ENCODE data around the gene LIMK2. TPM values are rescaled to one million over a fixed set of nuclear protein-coding genes. Genes with fewer than 3 reads are reported as not detected.
"Not testable (repeated sequence)": the region's sequence is repeated elsewhere in the genome, so short reads cannot be mapped to it uniquely, and the experiment has no call there.

LIMK2 gene
- total RNA-seq: 10 to 100 TPM; 50.0 to 67.2 (median 56.9) TPM

DNA sequence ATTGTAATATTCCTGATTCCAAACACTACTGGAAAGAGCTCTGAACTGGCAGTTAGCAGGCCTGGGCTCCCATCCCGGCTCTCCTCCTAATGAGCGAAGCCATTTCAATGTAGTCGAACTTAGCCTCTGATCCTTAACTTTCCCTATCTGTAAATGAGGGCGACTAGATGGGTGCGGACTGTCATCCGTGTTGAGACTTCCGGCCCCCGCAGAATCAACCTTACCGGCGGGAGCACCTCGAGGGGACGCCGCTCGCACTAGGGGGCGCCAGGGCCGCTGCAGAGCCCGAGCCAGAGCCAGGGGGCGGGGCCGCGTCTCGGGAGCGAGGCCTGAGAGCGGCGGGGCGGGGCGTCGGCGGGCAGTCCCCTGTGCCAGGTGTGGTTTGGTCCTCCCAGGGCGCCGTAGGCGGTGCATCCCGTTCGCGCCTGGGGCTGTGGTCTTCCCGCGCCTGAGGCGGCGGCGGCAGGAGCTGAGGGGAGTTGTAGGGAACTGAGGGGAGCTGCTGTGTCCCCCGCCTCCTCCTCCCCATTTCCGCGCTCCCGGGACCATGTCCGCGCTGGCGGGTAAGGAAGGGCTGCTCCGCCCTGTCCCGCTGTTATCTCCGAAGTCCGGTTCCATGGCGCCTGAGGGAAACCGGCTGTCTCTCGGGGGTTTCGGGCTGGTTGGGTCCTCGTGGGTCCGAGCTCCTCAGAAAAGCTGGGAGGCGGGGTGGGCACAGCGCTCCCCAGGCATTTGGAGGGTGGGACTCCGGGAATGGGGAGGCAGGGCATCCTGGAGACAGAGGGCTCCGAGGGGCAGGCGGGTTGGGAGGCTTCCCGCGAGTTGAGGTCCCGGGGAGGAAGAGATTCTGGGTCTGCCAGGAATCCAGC, at the start of gene LIMK2:
Gene LIMK2, plus strand, starts transcription at position 437 of the 869 bp plus-strand sequence. Its CDS starts 111 bp downstream, at position 548.
- 0 to 2% methylated on average over 35 to 46 of the region's 64 CpGs for WGBS, 2 donors

DNA sequence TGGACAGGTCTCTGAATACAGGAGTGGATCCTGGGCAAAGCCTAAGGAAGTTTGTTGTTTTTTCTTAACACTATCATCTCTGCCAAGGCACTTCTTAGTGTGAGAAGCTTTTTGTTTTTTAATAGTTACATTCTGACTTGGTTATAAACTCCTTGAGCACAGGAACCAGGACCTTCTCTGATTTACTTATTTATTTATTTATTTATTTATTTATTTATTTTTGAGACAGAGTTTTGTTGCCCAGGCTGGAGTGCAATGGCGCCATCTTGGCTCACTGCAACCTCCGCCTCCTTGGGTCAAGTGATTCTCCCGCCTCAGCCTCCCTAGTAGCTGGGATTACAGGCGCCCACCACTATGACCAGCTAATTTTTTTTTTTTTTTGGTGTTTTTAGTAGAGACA, 41.1 kb upstream of the LIMK2 start:
- Histone ChIP-seq H3K27me3 (no peaks in the 10 kb centered on the region), H3K27ac (peak overlapping the region in 1 of 4 donors; percentile 10), H3K9me3 (no peaks in the 10 kb centered on the region), H3K4me3 (no peak overlapping the region), H3K4me1 (peaks cover 0 to 53% (median 11%) of the 10 kb centered on the region in 4 donors), H3K36me3 (peaks cover 0 to 16% (median 0%) of the 10 kb centered on the region in 3 donors)
- DNase-seq (ENCODE audit: low spot score in 2 of 2): no peak
- no peak for TF ChIP-seq EP300 (IDR thresholded peaks at IDR 0.05)
- TF ChIP-seq POLR2A (IDR thresholded peaks at IDR 0.05): no peak
- TF ChIP-seq, protein P1, sequence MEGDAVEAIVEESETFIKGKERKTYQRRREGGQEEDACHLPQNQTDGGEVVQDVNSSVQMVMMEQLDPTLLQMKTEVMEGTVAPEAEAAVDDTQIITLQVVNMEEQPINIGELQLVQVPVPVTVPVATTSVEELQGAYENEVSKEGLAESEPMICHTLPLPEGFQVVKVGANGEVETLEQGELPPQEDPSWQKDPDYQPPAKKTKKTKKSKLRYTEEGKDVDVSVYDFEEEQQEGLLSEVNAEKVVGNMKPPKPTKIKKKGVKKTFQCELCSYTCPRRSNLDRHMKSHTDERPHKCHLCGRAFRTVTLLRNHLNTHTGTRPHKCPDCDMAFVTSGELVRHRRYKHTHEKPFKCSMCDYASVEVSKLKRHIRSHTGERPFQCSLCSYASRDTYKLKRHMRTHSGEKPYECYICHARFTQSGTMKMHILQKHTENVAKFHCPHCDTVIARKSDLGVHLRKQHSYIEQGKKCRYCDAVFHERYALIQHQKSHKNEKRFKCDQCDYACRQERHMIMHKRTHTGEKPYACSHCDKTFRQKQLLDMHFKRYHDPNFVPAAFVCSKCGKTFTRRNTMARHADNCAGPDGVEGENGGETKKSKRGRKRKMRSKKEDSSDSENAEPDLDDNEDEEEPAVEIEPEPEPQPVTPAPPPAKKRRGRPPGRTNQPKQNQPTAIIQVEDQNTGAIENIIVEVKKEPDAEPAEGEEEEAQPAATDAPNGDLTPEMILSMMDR (IDR thresholded peaks at IDR 0.05): no peak
- WGBS, 2 donors: 95 to 96% methylated on average over 4 of the region's 4 CpGs

More for the DNA sequence above, at the start of gene LIMK2:
- peak; percentile 92 to 93 for DNase-seq (ENCODE audit: low spot score in 2 of 2)
- Histone ChIP-seq H3K4me3 (peak within 1 kb of the TSS; percentile 66 to 96 (median 74)), H3K36me3 (peaks cover 0 to 8% (median 0%) of the 10 kb centered on the region in 3 donors), H3K27ac (peak within 1 kb of the TSS; percentile 73 to 90 (median 78)), H3K4me1 (peaks cover 0 to 60% (median 28%) of the 10 kb centered on the region in 4 donors), H3K9me3 (no peaks in the 10 kb centered on the region), H3K27me3 (no peaks in the 10 kb centered on the region)
- TF ChIP-seq POLR2A (IDR thresholded peaks at IDR 0.05) (peak in 1 of 2 donors; percentile 79), EP300 (IDR thresholded peaks at IDR 0.05) (peak in 1 of 2 donors; percentile 86)
- TF ChIP-seq, protein P1 (IDR thresholded peaks at IDR 0.05): peak; percentile 78 to 96 (median 89)

DNA sequence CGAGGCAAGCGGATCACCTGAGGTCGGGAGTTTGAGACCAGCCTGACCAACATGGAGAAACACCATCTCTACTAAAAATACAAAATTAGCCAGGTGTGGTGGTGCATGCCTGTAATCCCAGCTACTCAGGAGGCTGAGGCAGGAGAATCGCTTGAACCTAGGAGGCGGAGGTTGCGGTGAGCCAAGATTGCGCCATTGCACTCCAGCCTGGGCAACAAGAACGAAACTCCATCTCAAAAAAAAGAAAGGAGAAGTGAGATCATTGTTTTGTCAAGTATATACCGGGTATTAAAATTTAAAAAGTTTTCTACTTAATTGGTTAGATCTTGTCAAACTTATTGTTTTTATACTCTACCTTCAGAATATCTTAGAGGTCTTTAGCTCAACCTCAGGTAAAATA, 40.4 kb upstream of the LIMK2 start:
- 88 to 91% methylated on average over 9 of the region's 9 CpGs for WGBS, 2 donors
- H3K27me3 ChIP-seq; H3K4me3 ChIP-seq; H3K9me3 ChIP-seq; DNase-seq (ENCODE audit: low spot score in 2 of 2): not testable (repeated sequence)
- Histone ChIP-seq H3K4me1 (peaks cover 0 to 55% (median 11%) of the 10 kb centered on the region in 4 donors), H3K36me3 (peaks cover 0 to 12% (median 0%) of the 10 kb centered on the region in 3 donors), H3K27ac (peak overlapping the region in 1 of 4 donors; percentile 34)

DNA sequence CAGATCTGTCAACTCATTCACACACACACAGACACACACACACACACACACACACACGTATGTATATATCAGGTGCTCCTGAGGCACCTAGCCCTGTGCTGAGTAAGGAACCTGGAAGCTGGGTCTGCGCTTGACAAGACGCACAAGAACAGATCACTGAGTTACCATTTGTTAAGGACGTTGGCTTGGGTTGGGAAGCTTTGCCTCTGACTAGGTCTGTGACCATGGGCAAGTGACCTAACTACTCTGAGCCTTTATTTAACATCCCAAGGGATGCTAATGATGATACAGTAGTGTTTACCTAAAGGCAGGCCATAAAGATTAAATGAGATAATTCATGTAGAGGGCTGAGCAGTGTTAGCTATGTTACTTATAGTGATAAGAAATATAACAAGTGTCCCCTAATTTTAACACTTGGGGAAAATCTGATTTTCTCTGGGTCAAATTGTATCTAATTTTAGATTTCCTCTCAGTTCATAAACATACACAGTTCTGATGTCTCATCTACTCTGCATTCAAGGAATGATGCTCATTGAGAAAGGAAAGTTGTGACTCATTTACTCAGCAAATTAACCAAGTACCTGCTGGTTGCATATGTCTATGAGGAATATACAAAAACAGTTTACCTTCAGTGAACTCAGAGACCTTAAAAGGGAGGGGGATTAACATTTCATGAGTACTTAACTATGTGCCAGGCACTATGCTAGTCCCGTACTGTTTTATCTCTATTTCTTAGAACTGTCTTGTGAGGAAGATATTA, 38.5 kb upstream of the LIMK2 start:
- Histone ChIP-seq H3K27ac (peak overlapping the region in 1 of 4 donors; percentile 38), H3K4me1 (peaks cover 0 to 48% (median 5%) of the 10 kb centered on the region in 4 donors), H3K4me3 (no peak overlapping the region), H3K27me3 (no peaks in the 10 kb centered on the region), H3K36me3 (peaks cover 0 to 8% (median 0%) of the 10 kb centered on the region in 3 donors), H3K9me3 (no peaks in the 10 kb centered on the region)
- no peak for DNase-seq (ENCODE audit: low spot score in 2 of 2)
- 70 to 78% methylated on average over 5 of the region's 5 CpGs for WGBS, 2 donors
- TF ChIP-seq, protein P1 (IDR thresholded peaks at IDR 0.05): no peak
- no peak for TF ChIP-seq EP300 (IDR thresholded peaks at IDR 0.05)
- TF ChIP-seq POLR2A (IDR thresholded peaks at IDR 0.05): no peak

DNA sequence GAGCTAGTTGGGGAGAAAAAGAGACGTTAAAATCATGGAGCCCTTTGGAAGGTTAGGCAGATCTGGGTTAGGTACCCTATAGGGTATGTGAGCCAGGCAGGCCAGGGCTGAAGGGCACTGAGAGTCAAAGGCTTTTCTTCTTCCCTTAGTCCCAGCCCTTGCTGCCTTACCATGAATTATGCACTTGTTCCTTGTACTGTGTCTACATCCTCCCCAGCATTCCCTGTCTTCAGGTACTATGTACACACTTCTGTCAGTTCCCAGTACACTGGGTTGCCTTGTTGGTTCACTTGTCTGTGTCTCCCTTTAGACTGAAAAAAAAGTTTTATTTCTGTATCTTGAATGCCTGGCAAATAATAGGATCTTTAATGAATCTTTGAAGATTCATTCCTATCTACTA, 35.2 kb upstream of the LIMK2 start:
- Histone ChIP-seq H3K27me3 (no peaks in the 10 kb centered on the region), H3K27ac (peak overlapping the region in 1 of 4 donors; percentile 38), H3K36me3 (peaks cover 0 to 8% (median 0%) of the 10 kb centered on the region in 3 donors), H3K4me3 (no peak overlapping the region), H3K9me3 (no peaks in the 10 kb centered on the region), H3K4me1 (peaks cover 0 to 44% (median 2%) of the 10 kb centered on the region in 4 donors)
- 93% methylated on average over 1 of the region's 1 CpG for WGBS, 2 donors
- no peak for TF ChIP-seq EP300 (IDR thresholded peaks at IDR 0.05)
- TF ChIP-seq, protein P1 (IDR thresholded peaks at IDR 0.05): no peak
- no peak for TF ChIP-seq POLR2A (IDR thresholded peaks at IDR 0.05)
- no peak for DNase-seq (ENCODE audit: low spot score in 2 of 2)
